HG02759 (cell line): ENCODE measurements around the gene TTYH3.

Experiments used
- ATAC-seq: cut with Tn5 transposase; IDR thresholded peaks from one replicate; pipeline ENCODE4 v1.9.1; 2021; ENCODE audit warnings: mild to moderate bottlenecking, moderate library complexity; ENCODE audit not compliant: unreplicated experiment

TTYH3 gene

GRCh38 chr7:2646336-2646679 lies 14.5 kb downstream of the TTYH3 start:
- no peak for ATAC-seq

GRCh38 chr7:2646680-2647571 lies 15.1 kb downstream of the TTYH3 start:
- no peak for ATAC-seq

- no peak for ATAC-seq
Measured at GRCh38 chr7:2647594-2648172, 15.9 kb downstream of the TTYH3 start.

- no peak for ATAC-seq
Measured at GRCh38 chr7:2649139-2649838, 17.5 kb downstream of the TTYH3 start.

GRCh38 chr7:2649991-2650390 lies 18.2 kb downstream of the TTYH3 start:
- no peak for ATAC-seq

GRCh38 chr7:2650451-2650850 lies 18.7 kb downstream of the TTYH3 start:
- no peak for ATAC-seq

- no peak for ATAC-seq
Measured at GRCh38 chr7:2651336-2651735, 19.6 kb downstream of the TTYH3 start.

GRCh38 chr7:2651847-2652735 lies 20.3 kb downstream of the TTYH3 start:
- ATAC-seq, result no peak

GRCh38 chr7:2652736-2653060 lies 20.9 kb downstream of the TTYH3 start:
- no peak for ATAC-seq

- no peak for ATAC-seq
Measured at GRCh38 chr7:2654059-2654458, 22.3 kb downstream of the TTYH3 start.

- no peak for ATAC-seq
Measured at GRCh38 chr7:2655870-2656614, 24.3 kb downstream of the TTYH3 start.

GRCh38 chr7:2657208-2657607 lies 25.4 kb downstream of the TTYH3 start:
- no peak for ATAC-seq

- ATAC-seq, result no peak
Measured at GRCh38 chr7:2657920-2658671, 26.3 kb downstream of the TTYH3 start.

GRCh38 chr7:2658941-2659340 lies 27.2 kb downstream of the TTYH3 start:
- ATAC-seq, result no peak

GRCh38 chr7:2659556-2660358 lies 28.0 kb downstream of the TTYH3 start:
- ATAC-seq, result no peak

GRCh38 chr7:2660359-2661095 lies 28.7 kb downstream of the TTYH3 start:
- no peak for ATAC-seq

GRCh38 chr7:2661096-2661449 lies 29.3 kb downstream of the TTYH3 start:
- no peak for ATAC-seq

- ATAC-seq, result no peak
Measured at GRCh38 chr7:2661602-2662272, 30.0 kb downstream of the TTYH3 start.
